Liver (tissue), 9 donors: ENCODE results near the gene SNF8. TPM values are rescaled to one million over a fixed set of nuclear protein-coding genes. Genes with fewer than 3 reads are reported as not detected.

ENCODE experiments used
- DNase-seq: peaks from one replicate; pipeline ENCODE4 v3.0.0-alpha.2; 2017; ENCODE audit warnings: low spot score
- H3K27ac ChIP-seq, 2 donors: one replicate each; pipeline ENCODE4 v1.7.0; 2013; ENCODE audit warnings: inconsistent platforms in 2 of 2, low read length in 2 of 2, control low read depth in 1 of 2, low read depth in 1 of 2, mild to moderate bottlenecking in 1 of 2
- H3K27me3 ChIP-seq, 4 donors: one replicate each; pipeline versions ENCODE4 v1.6.1 to v1.7.0; 2013; ENCODE audit warnings: low read length in 3 of 4, inconsistent platforms in 1 of 4, mild to moderate bottlenecking in 1 of 4, moderate library complexity in 1 of 4; ENCODE audit not compliant: control insufficient read depth in 4 of 4, insufficient read depth in 4 of 4
- H3K36me3 ChIP-seq, 4 donors: one replicate each; pipeline versions ENCODE4 v1.6.1 to v1.7.0; 2013; ENCODE audit warnings: low read length in 3 of 4, mild to moderate bottlenecking in 3 of 4, low read depth in 1 of 4, moderate library complexity in 1 of 4; ENCODE audit not compliant: control insufficient read depth in 4 of 4, insufficient read depth in 3 of 4
- H3K4me1 ChIP-seq, 4 donors: one replicate each; pipeline versions ENCODE4 v1.6.1 to v1.7.0; 2013; ENCODE audit warnings: low read length in 3 of 4, mild to moderate bottlenecking in 3 of 4, moderate library complexity in 1 of 4; ENCODE audit not compliant: control insufficient read depth in 4 of 4, insufficient read depth in 4 of 4
- H3K4me3 ChIP-seq, 3 donors: one replicate each; pipeline versions ENCODE4 v1.6.1 to v1.7.0; 2013; ENCODE audit warnings: low read length in 3 of 3, control low read depth in 1 of 3, low read depth in 1 of 3, mild to moderate bottlenecking in 1 of 3
- H3K9ac ChIP-seq, 2 donors: one replicate each; pipeline ENCODE4 v1.7.0; 2013; ENCODE audit warnings: low read length in 2 of 2, mild to moderate bottlenecking in 2 of 2, moderate library complexity in 2 of 2, control low read depth in 1 of 2, low read depth in 1 of 2
- H3K9me3 ChIP-seq, 4 donors: one replicate each; pipeline versions ENCODE4 v1.6.1 to v1.7.0; 2013; ENCODE audit warnings: low read length in 3 of 4; ENCODE audit not compliant: control insufficient read depth in 4 of 4
- EGR1 ChIP-seq, 2 donors: IDR thresholded peaks; 2 replicates each; pipeline ENCODE4 v1.6.1; 2016 to 2018; ENCODE audit warnings: antibody characterized with exemption in 2 of 2, low read depth in 2 of 2
- GABPA ChIP-seq, 2 donors: IDR thresholded peaks in 1 of 2; conservative IDR thresholded peaks in 1 of 2; 2 replicates each; pipeline ENCODE4 v1.6.1; 2016; ENCODE audit warnings: antibody characterized with exemption in 2 of 2, mild to moderate bottlenecking in 1 of 2, moderate library complexity in 1 of 2
- HNF4A ChIP-seq, 2 donors: conservative IDR thresholded peaks; 2 replicates each; pipeline ENCODE4 v1.6.1; 2016; ENCODE audit warnings: antibody characterized with exemption in 2 of 2, mild to moderate bottlenecking in 2 of 2
- HNF4G ChIP-seq: IDR thresholded peaks from 2 replicates; pipeline ENCODE4 v1.6.1; 2016; ENCODE audit warnings: antibody characterized with exemption
- JUND ChIP-seq, 2 donors: IDR thresholded peaks; 2 replicates each; pipeline ENCODE4 v1.6.1; 2016; ENCODE audit warnings: antibody characterized with exemption in 2 of 2
- NR2F2 ChIP-seq: IDR thresholded peaks from 2 replicates; pipeline ENCODE4 v1.6.1; 2016; ENCODE audit warnings: antibody characterized with exemption
- RAD21 ChIP-seq, 2 donors: IDR thresholded peaks; 2 replicates each; pipeline ENCODE4 v1.6.1; 2016; ENCODE audit warnings: antibody characterized with exemption in 2 of 2, mild to moderate bottlenecking in 2 of 2
- RXRA ChIP-seq, 2 donors: IDR thresholded peaks; 2 replicates each; pipeline ENCODE4 v1.6.1; 2017 to 2018; ENCODE audit warnings: antibody characterized with exemption in 2 of 2, mild to moderate bottlenecking in 1 of 2
- SP1 ChIP-seq: IDR thresholded peaks from 2 replicates; pipeline ENCODE4 v1.6.1; 2018; ENCODE audit warnings: antibody characterized with exemption, mild to moderate bottlenecking
- TAF1 ChIP-seq: conservative IDR thresholded peaks from 2 replicates; pipeline ENCODE4 v1.6.1; 2016; ENCODE audit warnings: antibody characterized with exemption, mild to moderate bottlenecking
- YY1 ChIP-seq: IDR thresholded peaks from 2 replicates; pipeline ENCODE4 v1.6.1; 2016; ENCODE audit warnings: antibody characterized with exemption, mild to moderate bottlenecking
- WGBS: extraction: QIAGEN DNeasy Blood & Tissue Kit; methylation state at CpG from one replicate; pipeline ENCODE4 v1.1.7; 2013; 5-methylcytosine and 5-hydroxymethylcytosine counted together
- polyA plus RNA-seq, 2 donors: library from polyadenylated mRNA; stranded (reverse) in 1 of 2; unstranded in 1 of 2; fragments of 200-250 nt in 1 of 2; fragments of >200 nt in 1 of 2; fragmentation: Nextera tagmentation in 1 of 2; extraction: Ambion mirVana in 1 of 2; gene quantifications; one replicate each; pipeline versions ENCODE4 v1.2.1 to v1.2.3, GENCODE V29; 2013 to 2015
- total RNA-seq, 2 donors: library from RNA; depleted of rRNA; stranded (reverse); fragments of >200 nt; gene quantifications; one replicate each; pipeline ENCODE4 v1.2.3, GENCODE V29; 2014
- TF ChIP-seq, protein P1 (sequence below): IDR thresholded peaks from 2 replicates; pipeline ENCODE4 v1.6.1; 2016; ENCODE audit warnings: antibody characterized with exemption, mild to moderate bottlenecking
- TF ChIP-seq, protein P2 (sequence below): IDR thresholded peaks from 2 replicates; pipeline ENCODE4 v1.6.1; 2016; ENCODE audit warnings: antibody characterized with exemption
- TF ChIP-seq, protein P3 (sequence below): fragments of 150-350 bp; IDR thresholded peaks from 2 replicates; pipeline ENCODE4 v1.5.1; 2017; ENCODE audit warnings: improper control_type of control experiment, low read depth, low read length; ENCODE audit not compliant: missing input control
- TF ChIP-seq, protein P4 (sequence below): IDR thresholded peaks from 2 replicates; pipeline ENCODE4 v1.6.1; 2016; ENCODE audit warnings: antibody characterized with exemption
- TF ChIP-seq, protein P5 (sequence below): IDR thresholded peaks from 2 replicates; pipeline ENCODE4 v1.6.1; 2016; ENCODE audit warnings: antibody characterized with exemption
- donor health status: healthy.
- donor health status: healthy.
- donor health status: healthy.
- donor health status: healthy.
- donor health status: healthy.

The SNF8 gene
- total and polyA plus RNA-seq, 4 donors: 40.5 to 78.2 (median 60.8) TPM

DNA sequence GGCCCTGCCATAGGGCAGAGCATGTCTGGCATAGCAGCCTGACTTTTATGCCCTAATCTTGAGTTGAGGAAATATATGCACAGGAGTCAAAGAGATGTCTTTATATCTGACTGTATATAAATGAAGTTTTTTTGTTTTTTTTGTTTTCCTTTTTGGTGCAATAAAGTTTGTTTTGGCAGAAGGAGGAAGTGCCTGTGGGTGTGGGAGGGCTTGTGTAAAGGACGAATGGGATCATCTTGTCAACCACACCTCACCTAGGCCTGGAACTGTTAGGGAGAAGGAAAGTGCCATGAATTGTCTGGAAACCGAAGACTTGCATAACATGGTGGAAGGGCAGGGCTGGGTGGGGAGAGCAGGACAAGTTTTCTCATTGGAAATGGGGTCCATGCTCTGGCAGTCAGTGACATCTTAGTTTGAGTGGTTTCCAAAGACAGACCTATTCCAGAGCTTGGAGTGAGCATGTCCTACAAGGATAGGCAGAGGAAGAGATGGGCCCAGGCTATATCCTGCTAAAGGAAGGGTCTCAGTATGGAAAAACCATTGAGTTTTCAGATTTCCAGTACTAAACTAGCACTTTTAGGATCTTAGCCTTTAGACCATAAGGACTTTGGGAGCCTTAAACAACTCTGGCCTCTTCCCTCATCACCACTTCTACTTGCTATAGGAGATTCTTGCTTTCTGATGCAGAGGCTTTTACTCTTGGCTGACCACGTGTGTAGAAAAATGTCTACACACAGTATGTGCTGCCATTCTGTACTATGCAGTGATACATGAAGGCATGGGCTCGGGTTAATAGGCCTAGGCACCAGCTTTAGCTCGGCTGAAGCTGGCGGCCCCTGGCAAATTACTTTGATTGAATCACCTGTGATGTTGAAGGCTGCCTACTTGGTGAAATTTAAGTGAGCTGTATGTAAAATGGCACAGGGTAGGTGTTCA, 15.5 kb downstream of the SNF8 start (continued):
- TF ChIP-seq, protein P1, sequence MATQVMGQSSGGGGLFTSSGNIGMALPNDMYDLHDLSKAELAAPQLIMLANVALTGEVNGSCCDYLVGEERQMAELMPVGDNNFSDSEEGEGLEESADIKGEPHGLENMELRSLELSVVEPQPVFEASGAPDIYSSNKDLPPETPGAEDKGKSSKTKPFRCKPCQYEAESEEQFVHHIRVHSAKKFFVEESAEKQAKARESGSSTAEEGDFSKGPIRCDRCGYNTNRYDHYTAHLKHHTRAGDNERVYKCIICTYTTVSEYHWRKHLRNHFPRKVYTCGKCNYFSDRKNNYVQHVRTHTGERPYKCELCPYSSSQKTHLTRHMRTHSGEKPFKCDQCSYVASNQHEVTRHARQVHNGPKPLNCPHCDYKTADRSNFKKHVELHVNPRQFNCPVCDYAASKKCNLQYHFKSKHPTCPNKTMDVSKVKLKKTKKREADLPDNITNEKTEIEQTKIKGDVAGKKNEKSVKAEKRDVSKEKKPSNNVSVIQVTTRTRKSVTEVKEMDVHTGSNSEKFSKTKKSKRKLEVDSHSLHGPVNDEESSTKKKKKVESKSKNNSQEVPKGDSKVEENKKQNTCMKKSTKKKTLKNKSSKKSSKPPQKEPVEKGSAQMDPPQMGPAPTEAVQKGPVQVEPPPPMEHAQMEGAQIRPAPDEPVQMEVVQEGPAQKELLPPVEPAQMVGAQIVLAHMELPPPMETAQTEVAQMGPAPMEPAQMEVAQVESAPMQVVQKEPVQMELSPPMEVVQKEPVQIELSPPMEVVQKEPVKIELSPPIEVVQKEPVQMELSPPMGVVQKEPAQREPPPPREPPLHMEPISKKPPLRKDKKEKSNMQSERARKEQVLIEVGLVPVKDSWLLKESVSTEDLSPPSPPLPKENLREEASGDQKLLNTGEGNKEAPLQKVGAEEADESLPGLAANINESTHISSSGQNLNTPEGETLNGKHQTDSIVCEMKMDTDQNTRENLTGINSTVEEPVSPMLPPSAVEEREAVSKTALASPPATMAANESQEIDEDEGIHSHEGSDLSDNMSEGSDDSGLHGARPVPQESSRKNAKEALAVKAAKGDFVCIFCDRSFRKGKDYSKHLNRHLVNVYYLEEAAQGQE: no peak

DNA sequence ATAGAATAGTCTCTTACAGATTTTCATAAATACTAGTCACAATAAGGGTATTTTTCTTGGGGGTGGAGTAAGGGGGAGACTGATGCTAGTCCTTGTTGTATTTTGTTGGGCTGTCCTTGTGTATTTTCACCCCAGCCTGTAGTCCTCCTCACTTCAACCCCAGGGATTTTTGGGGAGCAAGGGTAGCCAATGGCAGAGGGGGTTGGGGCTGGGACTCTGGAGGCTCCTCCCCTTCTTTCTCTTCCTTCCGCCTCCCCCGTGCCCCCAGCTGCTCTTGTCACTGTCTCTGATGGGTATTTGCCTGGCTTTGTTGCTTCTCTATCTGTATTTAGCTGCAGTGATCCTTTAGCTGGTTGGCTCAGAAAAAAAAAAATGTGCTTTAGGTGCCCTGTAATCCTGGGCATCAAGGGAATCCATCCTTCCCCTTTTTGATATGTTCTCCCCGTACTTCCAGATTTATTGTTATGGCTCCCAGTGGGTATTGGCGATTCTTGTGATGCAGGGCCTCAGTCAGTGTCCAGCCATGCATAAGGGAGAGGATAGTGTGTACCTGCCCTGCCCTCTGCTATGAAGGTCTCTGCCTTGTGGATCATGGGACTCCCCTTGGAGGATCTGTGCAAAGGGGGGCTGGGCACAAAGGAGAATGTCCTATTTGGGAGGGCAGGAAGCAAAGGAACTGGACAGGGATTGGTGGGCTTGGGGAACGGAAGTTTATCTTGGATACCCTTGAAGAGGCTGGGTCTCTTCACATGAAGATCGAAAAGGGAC, 16.5 kb downstream of the SNF8 start:
- DNase-seq: no peak
- TF ChIP-seq HNF4G: no peak
- TF ChIP-seq SP1: no peak
- TF ChIP-seq RAD21 (IDR thresholded peaks at IDR 0.05): no peak
- no peak for TF ChIP-seq TAF1
- Histone ChIP-seq H3K4me1 (no peaks in the 10 kb centered on the region), H3K36me3 (peaks cover 11 to 83% (median 62%) of the 10 kb centered on the region in 4 donors), H3K27ac (no peak overlapping the region), H3K9me3 (no peaks in the 10 kb centered on the region), H3K9ac (no peak overlapping the region), H3K27me3 (no peaks in the 10 kb centered on the region), H3K4me3 (no peak overlapping the region)
- 76% methylated on average over 6 of the region's 6 CpGs for WGBS

DNA sequence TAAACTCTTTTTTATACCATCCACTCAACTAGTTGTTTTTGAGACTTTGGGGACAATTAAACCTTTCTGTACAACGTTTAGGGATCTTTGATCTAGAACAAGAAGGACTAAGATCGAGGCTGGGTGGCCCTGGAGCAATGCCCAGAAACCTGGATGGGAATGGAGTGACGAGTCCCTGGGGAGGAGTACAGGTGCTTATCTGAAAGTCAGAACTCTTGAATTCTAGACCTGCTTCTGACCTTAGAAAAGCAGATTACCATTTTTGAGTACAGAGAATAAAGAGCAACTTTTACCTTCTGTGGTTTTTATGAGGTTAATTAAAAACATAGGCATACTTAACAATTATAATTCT, 18.7 kb downstream of the SNF8 start:
- Histone ChIP-seq H3K4me3 (no peak overlapping the region), H3K9ac (no peak overlapping the region), H3K4me1 (no peaks in the 10 kb centered on the region), H3K27ac (no peak overlapping the region), H3K36me3 (peaks cover 13 to 82% (median 66%) of the 10 kb centered on the region in 4 donors), H3K27me3 (no peaks in the 10 kb centered on the region), H3K9me3 (no peaks in the 10 kb centered on the region)
- no peak for DNase-seq
- 47% methylated on average over 3 of the region's 3 CpGs for WGBS
- TF ChIP-seq RXRA (IDR thresholded peaks at IDR 0.05): no peak
- TF ChIP-seq, protein P1: no peak
- TF ChIP-seq HNF4G: no peak
- TF ChIP-seq, protein P2, sequence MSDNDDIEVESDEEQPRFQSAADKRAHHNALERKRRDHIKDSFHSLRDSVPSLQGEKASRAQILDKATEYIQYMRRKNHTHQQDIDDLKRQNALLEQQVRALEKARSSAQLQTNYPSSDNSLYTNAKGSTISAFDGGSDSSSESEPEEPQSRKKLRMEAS: no peak
- TF ChIP-seq JUND (IDR thresholded peaks at IDR 0.05): no peak
- TF ChIP-seq, protein P3, sequence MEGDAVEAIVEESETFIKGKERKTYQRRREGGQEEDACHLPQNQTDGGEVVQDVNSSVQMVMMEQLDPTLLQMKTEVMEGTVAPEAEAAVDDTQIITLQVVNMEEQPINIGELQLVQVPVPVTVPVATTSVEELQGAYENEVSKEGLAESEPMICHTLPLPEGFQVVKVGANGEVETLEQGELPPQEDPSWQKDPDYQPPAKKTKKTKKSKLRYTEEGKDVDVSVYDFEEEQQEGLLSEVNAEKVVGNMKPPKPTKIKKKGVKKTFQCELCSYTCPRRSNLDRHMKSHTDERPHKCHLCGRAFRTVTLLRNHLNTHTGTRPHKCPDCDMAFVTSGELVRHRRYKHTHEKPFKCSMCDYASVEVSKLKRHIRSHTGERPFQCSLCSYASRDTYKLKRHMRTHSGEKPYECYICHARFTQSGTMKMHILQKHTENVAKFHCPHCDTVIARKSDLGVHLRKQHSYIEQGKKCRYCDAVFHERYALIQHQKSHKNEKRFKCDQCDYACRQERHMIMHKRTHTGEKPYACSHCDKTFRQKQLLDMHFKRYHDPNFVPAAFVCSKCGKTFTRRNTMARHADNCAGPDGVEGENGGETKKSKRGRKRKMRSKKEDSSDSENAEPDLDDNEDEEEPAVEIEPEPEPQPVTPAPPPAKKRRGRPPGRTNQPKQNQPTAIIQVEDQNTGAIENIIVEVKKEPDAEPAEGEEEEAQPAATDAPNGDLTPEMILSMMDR: no peak
- no peak for TF ChIP-seq GABPA (IDR thresholded peaks at IDR 0.05 in 1 of 2, conservative IDR thresholded peaks at IDR 0.05 in 1 of 2)
- no peak for TF ChIP-seq TAF1
- TF ChIP-seq HNF4A (conservative IDR thresholded peaks at IDR 0.05): no peak
- no peak for TF ChIP-seq SP1
- TF ChIP-seq NR2F2: no peak
- TF ChIP-seq YY1: no peak
- TF ChIP-seq, protein P4, sequence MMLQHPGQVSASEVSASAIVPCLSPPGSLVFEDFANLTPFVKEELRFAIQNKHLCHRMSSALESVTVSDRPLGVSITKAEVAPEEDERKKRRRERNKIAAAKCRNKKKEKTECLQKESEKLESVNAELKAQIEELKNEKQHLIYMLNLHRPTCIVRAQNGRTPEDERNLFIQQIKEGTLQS: no peak
- TF ChIP-seq EGR1 (IDR thresholded peaks at IDR 0.05; ENCODE audit: low read depth in 2 of 2): no peak
- TF ChIP-seq, protein P5, sequence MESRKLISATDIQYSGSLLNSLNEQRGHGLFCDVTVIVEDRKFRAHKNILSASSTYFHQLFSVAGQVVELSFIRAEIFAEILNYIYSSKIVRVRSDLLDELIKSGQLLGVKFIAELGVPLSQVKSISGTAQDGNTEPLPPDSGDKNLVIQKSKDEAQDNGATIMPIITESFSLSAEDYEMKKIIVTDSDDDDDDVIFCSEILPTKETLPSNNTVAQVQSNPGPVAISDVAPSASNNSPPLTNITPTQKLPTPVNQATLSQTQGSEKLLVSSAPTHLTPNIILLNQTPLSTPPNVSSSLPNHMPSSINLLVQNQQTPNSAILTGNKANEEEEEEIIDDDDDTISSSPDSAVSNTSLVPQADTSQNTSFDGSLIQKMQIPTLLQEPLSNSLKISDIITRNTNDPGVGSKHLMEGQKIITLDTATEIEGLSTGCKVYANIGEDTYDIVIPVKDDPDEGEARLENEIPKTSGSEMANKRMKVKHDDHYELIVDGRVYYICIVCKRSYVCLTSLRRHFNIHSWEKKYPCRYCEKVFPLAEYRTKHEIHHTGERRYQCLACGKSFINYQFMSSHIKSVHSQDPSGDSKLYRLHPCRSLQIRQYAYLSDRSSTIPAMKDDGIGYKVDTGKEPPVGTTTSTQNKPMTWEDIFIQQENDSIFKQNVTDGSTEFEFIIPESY: no peak
